Stimulated activated naive B cell treated with anti-CD40 and anti-IgM and Interleukin-4, amounts not matched to agents 10 μg/mL and 1 μg/mL and 100 μg/mL, for 72 hours (primary cell): ENCODE data around the gene NTN1.
A peak's percentile ranks its signal among the peaks of the same experiment; 100 is the strongest.

ENCODE experiments used
- ATAC-seq, 2 donors: fragments of 150-1000 bp; cut with Tn5 transposase; replicated peaks; 2 replicates each; pipeline ENCODE4 v1.10.0; 2021; ENCODE audit warnings: moderate library complexity in 1 of 2
- DNase-seq: peaks from one replicate; pipeline ENCODE4 v3.0.0; 2021
- H3K27ac Mint-ChIP-seq: one replicate; pipeline ENCODE4 v1.8.0; 2022; ENCODE audit warnings: mild to moderate bottlenecking, mixed read lengths
- H3K27me3 Mint-ChIP-seq, 2 donors: one replicate each; pipeline ENCODE4 v1.8.0; 2022; ENCODE audit warnings: mixed read lengths in 2 of 2
- H3K36me3 Mint-ChIP-seq, 2 donors: one replicate each; pipeline ENCODE4 v1.8.0; 2022; ENCODE audit warnings: mixed read lengths in 2 of 2, mild to moderate bottlenecking in 1 of 2
- H3K4me1 Mint-ChIP-seq, 2 donors: one replicate each; pipeline ENCODE4 v1.8.0; 2022; ENCODE audit warnings: mixed read lengths in 2 of 2, mild to moderate bottlenecking in 1 of 2
- H3K4me3 Mint-ChIP-seq, 2 donors: one replicate each; pipeline ENCODE4 v1.8.0; 2022; ENCODE audit warnings: mild to moderate bottlenecking in 2 of 2, mixed read lengths in 2 of 2, moderate library complexity in 1 of 2
- H3K9me3 Mint-ChIP-seq, 2 donors: one replicate each; pipeline ENCODE4 v1.8.0; 2022; ENCODE audit warnings: mixed read lengths in 2 of 2, mild to moderate bottlenecking in 1 of 2

The NTN1 gene

DNA sequence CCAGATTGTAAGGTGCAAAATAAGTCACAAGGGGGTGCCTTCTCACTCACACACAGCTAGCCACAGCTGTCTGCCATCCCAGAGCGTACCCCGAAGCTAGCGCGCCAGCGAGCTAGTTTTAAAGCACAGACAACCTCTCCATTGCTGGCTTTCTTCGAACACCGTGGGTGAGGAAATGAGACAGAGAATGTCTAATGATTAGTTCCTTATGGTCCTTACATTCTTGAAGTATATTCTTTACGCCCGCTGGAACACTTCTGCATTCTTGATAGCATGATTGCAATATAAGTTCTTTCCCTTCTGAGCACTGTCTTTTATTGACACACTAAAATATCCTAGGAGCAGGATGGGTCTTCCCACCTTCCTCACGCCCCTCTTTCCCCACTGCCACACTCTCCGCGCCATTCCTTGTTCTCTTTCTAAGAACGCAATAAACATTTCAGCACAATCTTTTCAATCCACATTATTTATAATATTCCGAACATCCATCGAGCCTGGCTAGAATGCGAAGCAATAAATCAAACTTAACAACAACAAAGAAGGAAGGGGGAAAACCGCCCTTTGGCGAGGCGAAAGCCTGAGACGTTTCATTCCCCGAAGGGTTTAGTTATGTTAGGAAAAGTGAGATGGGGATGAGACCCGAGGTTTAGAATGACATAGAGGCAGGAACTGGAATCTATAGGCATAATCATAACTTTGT, 251.3 kb downstream of the NTN1 start:
- H3K27ac Mint-ChIP-seq: no peak overlapping the region
- no peak for DNase-seq
- H3K4me1 Mint-ChIP-seq: no peaks in the 10 kb centered on the region
- H3K4me3 Mint-ChIP-seq: no peak overlapping the region
- H3K9me3 Mint-ChIP-seq: no peaks in the 10 kb centered on the region
- H3K27me3 Mint-ChIP-seq: no peaks in the 10 kb centered on the region
- H3K36me3 Mint-ChIP-seq: peaks cover 5% of the 10 kb centered on the region in 2 donors
- ATAC-seq: no peak

DNA sequence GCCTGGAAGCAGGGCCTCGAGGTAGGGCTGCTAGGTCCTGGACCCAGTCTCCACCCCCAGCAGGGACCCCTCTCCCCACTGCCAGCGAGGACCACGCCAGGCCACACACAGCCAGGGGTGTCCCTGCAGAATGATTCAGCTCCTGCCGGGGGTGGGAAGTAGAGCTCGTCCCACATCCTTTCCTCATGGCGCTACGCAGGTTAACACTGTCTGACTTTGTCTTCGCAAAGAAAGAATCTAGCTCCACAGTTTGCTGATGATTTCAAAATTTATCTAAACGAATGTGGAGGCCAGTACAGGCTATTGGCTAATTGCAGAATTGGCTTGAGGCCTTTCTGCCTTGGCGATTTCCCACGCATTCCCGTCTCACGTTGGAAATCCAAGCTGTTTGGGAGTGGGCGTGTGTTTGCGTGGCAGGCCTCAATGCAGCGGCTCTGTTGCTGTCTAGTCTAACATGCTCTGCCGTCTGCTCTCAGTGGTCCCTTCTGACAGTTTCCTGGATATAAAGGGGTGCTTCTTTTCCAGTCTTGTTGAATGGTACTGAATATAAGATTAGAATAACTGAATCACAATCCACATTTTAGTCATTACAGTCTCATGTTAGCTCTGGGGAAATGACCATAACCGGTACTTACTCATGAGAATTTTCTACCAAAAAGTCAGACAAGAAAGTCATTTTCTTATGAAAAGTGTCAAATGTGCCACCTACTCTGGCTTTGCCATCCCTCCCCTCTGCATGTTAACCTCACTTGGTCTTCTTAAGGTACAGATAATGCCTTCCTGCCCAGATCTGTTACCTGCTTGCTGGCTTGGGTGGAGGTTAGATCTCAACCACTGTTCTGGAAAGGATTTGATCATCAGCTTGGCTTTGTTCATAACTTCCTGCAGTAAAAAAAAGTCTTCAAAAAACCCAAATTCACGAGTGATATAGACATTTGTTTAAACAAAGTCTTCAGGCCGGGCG, 252.4 kb downstream of the NTN1 start:
- Mint-ChIP-seq H3K4me1 (no peaks in the 10 kb centered on the region), H3K4me3 (no peak overlapping the region), H3K27me3 (no peaks in the 10 kb centered on the region), H3K9me3 (no peaks in the 10 kb centered on the region), H3K27ac (no peak overlapping the region), H3K36me3 (peaks cover 5 to 12% of the 10 kb centered on the region in 2 donors)
- ATAC-seq (peak in 1 of 2 donors; percentile 31), DNase-seq (no peak)

DNA sequence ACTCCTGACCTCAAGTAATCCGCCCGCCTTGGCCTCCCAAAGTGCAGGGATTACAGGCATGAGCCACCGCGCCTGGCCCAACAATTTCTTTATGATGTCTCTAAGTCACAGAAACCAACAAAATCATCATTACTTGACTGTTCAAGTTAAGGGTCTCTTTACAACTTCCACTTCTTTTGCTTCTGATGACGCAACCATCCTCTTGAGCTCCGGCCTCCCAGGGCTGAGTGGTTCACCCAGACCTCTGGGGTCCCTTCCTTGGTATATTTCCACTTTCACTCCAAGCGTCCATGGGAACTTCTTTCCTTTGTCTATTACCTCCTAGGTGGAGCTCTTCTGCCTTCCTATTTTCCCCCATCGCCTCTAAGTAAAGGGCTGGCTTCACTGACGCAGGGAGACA, 253.7 kb downstream of the NTN1 start:
- no peaks in the 10 kb centered on the region for H3K9me3 Mint-ChIP-seq
- peaks cover 1 to 12% of the 10 kb centered on the region in 2 donors for H3K36me3 Mint-ChIP-seq
- peaks cover 0 to 2% of the 10 kb centered on the region in 2 donors for H3K4me1 Mint-ChIP-seq
- H3K4me3 Mint-ChIP-seq: no peak overlapping the region
- no peaks in the 10 kb centered on the region for H3K27me3 Mint-ChIP-seq
- ATAC-seq (no peak), DNase-seq (no peak)
- no peak overlapping the region for H3K27ac Mint-ChIP-seq

DNA sequence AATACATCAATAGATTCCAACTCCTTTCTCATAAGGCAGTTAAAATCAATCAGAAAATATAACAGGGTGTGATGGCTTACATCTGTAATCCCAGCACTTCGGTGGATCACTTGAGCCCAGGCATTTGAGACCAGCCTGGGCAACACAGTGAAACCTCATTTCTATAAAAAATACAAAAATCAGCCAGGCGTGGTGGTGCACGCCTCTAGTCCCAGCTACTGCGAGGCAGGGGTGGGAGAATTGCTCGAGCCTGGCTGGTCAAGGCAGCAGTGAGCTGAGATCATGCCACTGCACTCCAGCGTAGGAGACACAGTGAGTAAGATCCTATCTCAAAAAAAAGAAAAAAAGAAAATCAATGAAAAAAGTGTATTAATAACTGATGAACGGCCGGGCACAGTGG, 258.6 kb downstream of the NTN1 start:
- H3K36me3 Mint-ChIP-seq: peaks cover 8 to 21% of the 10 kb centered on the region in 2 donors
- H3K27me3 Mint-ChIP-seq: no peaks in the 10 kb centered on the region
- no peak overlapping the region for H3K27ac Mint-ChIP-seq
- ATAC-seq (no peak), DNase-seq (no peak)
- H3K9me3 Mint-ChIP-seq: no peaks in the 10 kb centered on the region
- H3K4me3 Mint-ChIP-seq: no peak overlapping the region
- peaks cover 0 to 6% of the 10 kb centered on the region in 2 donors for H3K4me1 Mint-ChIP-seq

GRCh38 chr17:9283909-9284308, 262.6 kb downstream of the NTN1 start:
- no peak for DNase-seq
- H3K9me3 Mint-ChIP-seq: no peaks in the 10 kb centered on the region
- ATAC-seq: no peak
- no peak overlapping the region for H3K4me3 Mint-ChIP-seq
- peaks cover 6 to 12% of the 10 kb centered on the region in 2 donors for H3K4me1 Mint-ChIP-seq
- no peak overlapping the region for H3K27ac Mint-ChIP-seq
- no peaks in the 10 kb centered on the region for H3K27me3 Mint-ChIP-seq
- peaks cover 9 to 10% of the 10 kb centered on the region in 2 donors for H3K36me3 Mint-ChIP-seq

- Mint-ChIP-seq H3K27me3 (no peaks in the 10 kb centered on the region), H3K9me3 (no peaks in the 10 kb centered on the region), H3K4me3 (no peak overlapping the region), H3K36me3 (peaks cover 9 to 10% of the 10 kb centered on the region in 2 donors), H3K4me1 (peaks cover 16 to 17% of the 10 kb centered on the region in 2 donors), H3K27ac (no peak overlapping the region)
- no peak for DNase-seq
- no peak for ATAC-seq
Observed at GRCh38 chr17:9284884-9285283, 263.6 kb downstream of the NTN1 start.

DNA sequence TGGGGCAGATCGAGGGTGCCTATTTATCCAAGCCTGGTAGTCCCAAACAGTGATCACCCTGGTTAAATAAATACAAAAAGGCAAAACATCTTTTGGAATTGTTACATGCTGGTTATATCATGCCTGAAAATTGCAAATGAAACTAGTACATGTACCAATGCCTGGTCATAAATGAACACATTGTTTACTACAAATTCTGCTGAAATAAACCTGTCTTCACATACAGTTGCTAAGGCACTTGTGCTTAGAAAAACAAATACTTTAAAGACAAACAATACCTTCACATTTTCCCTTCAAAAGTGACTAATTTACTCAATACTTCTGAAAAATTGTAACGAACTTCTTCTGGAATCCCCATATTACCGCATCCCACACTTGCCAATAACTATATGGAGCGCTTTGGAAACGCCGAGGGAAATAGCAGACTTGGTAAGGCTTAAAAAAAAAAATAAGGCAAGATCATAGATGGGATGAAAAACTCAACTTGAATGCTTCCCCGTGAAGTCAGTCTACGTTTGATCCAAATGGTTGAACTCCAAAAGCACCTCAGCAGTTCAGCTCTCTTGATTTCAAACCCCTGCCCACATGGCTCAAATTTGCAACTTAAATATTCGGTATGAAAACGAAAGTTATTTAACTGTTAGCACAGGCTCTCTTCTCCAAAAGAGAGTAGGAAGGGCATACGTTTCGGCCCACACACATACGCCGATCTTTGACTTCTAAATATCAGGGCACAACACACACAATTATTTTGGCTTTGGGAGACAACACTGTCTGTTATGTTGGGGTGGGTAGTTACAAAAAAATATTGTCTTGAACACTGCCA, 264.5 kb downstream of the NTN1 start:
- Mint-ChIP-seq H3K36me3 (peaks cover 8% of the 10 kb centered on the region in 2 donors), H3K27ac (no peak overlapping the region), H3K4me1 (peaks cover 24 to 25% of the 10 kb centered on the region in 2 donors), H3K27me3 (no peaks in the 10 kb centered on the region), H3K4me3 (no peak overlapping the region), H3K9me3 (no peaks in the 10 kb centered on the region)
- DNase-seq (no peak), ATAC-seq (no peak)

GRCh38 chr17:9286434-9286833, 265.1 kb downstream of the NTN1 start:
- H3K4me1 Mint-ChIP-seq: peaks cover 24 to 30% of the 10 kb centered on the region in 2 donors
- ATAC-seq: no peak
- no peaks in the 10 kb centered on the region for H3K27me3 Mint-ChIP-seq
- H3K9me3 Mint-ChIP-seq: no peaks in the 10 kb centered on the region
- H3K4me3 Mint-ChIP-seq: no peak overlapping the region
- no peak overlapping the region for H3K27ac Mint-ChIP-seq
- H3K36me3 Mint-ChIP-seq: peaks cover 4% of the 10 kb centered on the region in 2 donors
- DNase-seq: no peak

DNA sequence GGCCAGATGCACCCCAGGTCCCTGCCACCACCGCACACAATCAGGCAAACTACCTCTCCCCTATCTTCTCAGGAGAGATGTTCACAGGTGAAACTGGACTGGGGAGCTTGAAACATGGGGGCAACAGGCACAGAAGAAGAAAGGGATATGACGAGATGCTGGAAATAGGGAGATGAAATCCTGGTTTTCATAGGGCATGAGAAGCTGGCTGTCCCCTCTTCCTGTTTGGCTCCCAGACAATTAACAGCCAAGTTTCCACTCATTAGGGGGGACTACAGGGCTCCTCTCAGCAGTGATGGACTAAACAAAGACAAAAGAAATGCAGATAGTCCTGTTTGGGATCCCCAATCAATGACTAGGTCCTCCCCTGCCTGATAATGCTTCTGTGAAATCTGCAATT, 266.0 kb downstream of the NTN1 start:
- no peak overlapping the region for H3K4me3 Mint-ChIP-seq
- DNase-seq: no peak
- H3K4me1 Mint-ChIP-seq: peaks cover 29 to 36% of the 10 kb centered on the region in 2 donors
- H3K36me3 Mint-ChIP-seq: peaks cover 4% of the 10 kb centered on the region in 2 donors
- ATAC-seq: no peak
- H3K9me3 Mint-ChIP-seq: no peaks in the 10 kb centered on the region
- H3K27me3 Mint-ChIP-seq: no peaks in the 10 kb centered on the region
- no peak overlapping the region for H3K27ac Mint-ChIP-seq

DNA sequence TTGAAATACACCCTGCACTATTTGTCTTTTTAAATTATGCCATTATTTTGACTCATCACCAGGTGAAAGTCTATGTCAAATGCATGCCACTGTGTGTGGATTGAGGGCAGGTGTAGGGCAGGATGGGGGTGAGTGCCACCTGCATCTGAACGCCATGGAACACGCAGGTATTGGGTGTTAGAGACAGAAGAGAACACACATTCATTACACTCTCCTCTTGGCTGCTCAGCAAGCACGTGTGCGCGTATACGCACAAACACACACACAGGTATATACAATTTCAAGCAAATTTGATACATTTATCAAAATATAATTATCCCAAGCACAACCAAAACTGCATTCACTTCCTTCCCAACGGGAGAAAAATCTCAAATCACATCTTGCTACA, 268.9 kb downstream of the NTN1 start:
- H3K27ac Mint-ChIP-seq: no peak overlapping the region
- H3K9me3 Mint-ChIP-seq: no peaks in the 10 kb centered on the region
- peak overlapping the region; percentile 56 to 70 for H3K4me3 Mint-ChIP-seq
- ATAC-seq (no peak), DNase-seq (no peak)
- no peaks in the 10 kb centered on the region for H3K27me3 Mint-ChIP-seq
- H3K36me3 Mint-ChIP-seq: peaks cover 0 to 2% of the 10 kb centered on the region in 2 donors
- H3K4me1 Mint-ChIP-seq: peaks cover 35 to 44% of the 10 kb centered on the region in 2 donors

DNA sequence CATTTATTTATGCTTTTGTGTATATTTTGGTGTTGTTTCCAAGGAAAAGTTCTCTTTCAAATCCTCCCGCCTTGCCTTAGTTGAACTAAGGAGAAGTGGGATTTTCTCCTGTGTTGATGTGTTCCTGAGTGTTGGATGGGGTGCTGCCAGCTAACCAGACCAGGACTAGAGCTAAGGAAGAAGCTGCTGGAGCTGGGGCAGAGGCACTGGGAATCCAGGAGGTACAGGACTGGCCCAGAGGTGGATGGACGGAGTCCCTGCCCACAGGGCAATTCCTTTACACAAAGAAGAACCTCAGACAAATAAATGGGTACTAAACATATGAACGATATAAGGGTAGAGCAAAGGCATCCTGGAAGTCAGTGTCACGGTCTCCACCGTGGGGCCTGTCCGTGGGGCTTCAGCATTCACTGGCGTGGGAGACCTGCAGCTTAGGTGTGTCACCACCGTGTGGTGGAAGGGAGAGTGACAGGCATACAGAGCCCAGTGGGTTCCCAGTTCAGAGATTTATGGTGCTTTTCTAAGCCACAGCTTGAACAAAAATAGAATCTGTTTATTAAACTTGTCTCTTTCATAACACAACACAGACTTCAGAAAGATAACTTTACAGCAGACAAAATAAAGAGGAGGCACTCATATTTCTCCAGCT, 270.7 kb downstream of the NTN1 start:
- Mint-ChIP-seq H3K27me3 (no peaks in the 10 kb centered on the region), H3K36me3 (peaks cover 0 to 2% of the 10 kb centered on the region in 2 donors), H3K27ac (no peak overlapping the region), H3K9me3 (no peaks in the 10 kb centered on the region), H3K4me1 (peaks cover 34 to 45% of the 10 kb centered on the region in 2 donors), H3K4me3 (no peak overlapping the region)
- ATAC-seq: peak; percentile 48 to 52
- DNase-seq: peak; percentile 11

- no peak overlapping the region for H3K27ac Mint-ChIP-seq
- H3K4me3 Mint-ChIP-seq: no peak overlapping the region
- H3K27me3 Mint-ChIP-seq: no peaks in the 10 kb centered on the region
- H3K36me3 Mint-ChIP-seq: no peaks in the 10 kb centered on the region
- H3K4me1 Mint-ChIP-seq: peaks cover 32 to 45% of the 10 kb centered on the region in 2 donors
- H3K9me3 Mint-ChIP-seq: no peaks in the 10 kb centered on the region
- DNase-seq (no peak), ATAC-seq (no peak)
Observed at GRCh38 chr17:9292561-9292941, 271.2 kb downstream of the NTN1 start.
